HFF-Myc (cell line): Measurements from ENCODE around the gene MTG2.

Experiments used
- DNase-seq: peaks from one replicate; pipeline ENCODE4 v3.0.0-alpha.2; 2011; ENCODE audit warnings: low read depth; ENCODE audit errors: extremely low read depth
- H3K4me3 ChIP-seq: replicated peaks from 2 replicates; pipeline ENCODE4 v1.5.1; 2011; ENCODE audit warnings: low read depth, mild to moderate bottlenecking, control low read depth, low read length
- TF ChIP-seq, protein P1 (sequence below): IDR thresholded peaks from 2 replicates; pipeline ENCODE4 v1.5.1; 2012; ENCODE audit warnings: mild to moderate bottlenecking, low read depth, low read length, control low read depth; ENCODE audit errors: missing control alignments

Gene MTG2

GRCh38 chr20:62219992-62220665, 37.3 kb downstream of the MTG2 start, which contains the start of gene HRH3:
Gene HRH3 (minus strand): TSS chr20:62220278. CDS start chr20:62219970, 308 bp downstream.
- TF ChIP-seq, protein P1, sequence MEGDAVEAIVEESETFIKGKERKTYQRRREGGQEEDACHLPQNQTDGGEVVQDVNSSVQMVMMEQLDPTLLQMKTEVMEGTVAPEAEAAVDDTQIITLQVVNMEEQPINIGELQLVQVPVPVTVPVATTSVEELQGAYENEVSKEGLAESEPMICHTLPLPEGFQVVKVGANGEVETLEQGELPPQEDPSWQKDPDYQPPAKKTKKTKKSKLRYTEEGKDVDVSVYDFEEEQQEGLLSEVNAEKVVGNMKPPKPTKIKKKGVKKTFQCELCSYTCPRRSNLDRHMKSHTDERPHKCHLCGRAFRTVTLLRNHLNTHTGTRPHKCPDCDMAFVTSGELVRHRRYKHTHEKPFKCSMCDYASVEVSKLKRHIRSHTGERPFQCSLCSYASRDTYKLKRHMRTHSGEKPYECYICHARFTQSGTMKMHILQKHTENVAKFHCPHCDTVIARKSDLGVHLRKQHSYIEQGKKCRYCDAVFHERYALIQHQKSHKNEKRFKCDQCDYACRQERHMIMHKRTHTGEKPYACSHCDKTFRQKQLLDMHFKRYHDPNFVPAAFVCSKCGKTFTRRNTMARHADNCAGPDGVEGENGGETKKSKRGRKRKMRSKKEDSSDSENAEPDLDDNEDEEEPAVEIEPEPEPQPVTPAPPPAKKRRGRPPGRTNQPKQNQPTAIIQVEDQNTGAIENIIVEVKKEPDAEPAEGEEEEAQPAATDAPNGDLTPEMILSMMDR: no peak

DNA sequence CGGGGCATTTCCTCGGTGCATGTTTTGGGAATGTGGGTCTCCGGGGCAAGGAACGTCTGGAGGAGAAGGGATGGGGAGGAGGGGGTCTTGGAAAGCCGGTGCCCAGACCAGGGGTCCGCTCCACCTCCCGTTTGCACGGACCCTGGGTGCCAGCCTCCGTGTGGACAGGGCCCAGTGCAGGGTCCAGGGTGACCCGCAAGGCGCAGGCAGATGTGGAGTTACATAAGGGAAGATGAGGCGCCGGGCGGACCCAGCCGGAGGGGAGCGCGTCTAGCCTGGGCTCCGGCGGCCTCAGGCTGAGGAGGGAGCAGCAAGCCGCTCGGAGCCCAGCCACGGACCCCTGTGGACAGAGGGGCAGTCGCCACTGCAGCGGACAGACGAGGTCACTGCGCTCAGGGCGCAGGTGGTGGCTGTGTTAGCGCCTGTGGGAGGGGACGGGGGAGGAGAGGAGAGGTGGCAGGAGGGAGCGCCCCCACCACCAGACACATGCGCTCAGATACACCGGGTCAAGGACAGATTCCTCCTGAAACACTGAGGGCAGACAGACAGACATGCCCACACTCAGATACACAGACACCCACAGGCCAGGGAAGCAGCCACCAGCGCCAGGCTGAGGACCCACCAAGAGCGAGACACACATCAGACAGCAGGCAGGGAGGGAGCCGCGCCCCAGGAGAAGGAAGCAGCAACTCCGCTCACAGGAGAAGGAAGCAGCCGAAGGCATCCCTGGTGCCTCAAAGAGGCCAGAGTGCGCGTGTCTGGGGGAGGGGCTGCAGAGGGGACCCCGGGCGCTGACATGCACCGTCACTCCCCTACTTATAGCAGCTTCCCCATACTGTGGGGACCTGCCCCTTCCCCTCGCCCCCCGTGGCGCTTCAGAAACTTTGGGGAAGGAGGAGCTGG, 38.1 kb downstream of the MTG2 start:
- H3K4me3 ChIP-seq: no peak overlapping the region
- DNase-seq: no peak
- TF ChIP-seq, protein P1: no peak

More at GRCh38 chr20:62219992-62220665, 37.3 kb downstream of the MTG2 start, which contains the start of gene HRH3:
- no peak for DNase-seq
- H3K4me3 ChIP-seq: no peak within 1 kb of the TSS

- DNase-seq: no peak
- TF ChIP-seq, protein P1: no peak
- no peak overlapping the region for H3K4me3 ChIP-seq
Observed at GRCh38 chr20:62222266-62222850, 39.5 kb downstream of the MTG2 start.

DNA sequence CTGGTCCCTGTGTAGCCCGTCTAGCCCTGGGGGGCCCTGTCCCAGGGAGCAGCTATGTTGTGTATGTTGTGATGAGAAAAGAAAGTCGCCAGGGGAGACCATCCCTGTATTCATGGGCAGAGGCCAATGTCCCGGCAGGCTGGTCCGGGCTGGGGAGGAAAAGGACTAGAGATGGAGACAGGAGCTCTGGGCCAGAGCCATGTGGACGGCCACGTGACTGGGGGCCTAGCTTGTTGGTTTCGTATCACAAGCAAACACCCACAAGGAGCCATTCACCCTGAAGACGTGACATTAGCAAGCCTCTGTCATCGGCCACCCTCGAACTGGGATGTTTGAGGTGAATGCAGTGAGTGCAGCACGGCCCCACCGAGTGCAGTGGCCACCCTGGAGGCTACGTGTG, 40.1 kb downstream of the MTG2 start:
- no peak for DNase-seq
- TF ChIP-seq, protein P1: no peak
- H3K4me3 ChIP-seq: no peak overlapping the region

GRCh38 chr20:62223571-62223970, 40.7 kb downstream of the MTG2 start:
- DNase-seq: no peak
- H3K4me3 ChIP-seq: no peak overlapping the region
- TF ChIP-seq, protein P1: no peak

DNA sequence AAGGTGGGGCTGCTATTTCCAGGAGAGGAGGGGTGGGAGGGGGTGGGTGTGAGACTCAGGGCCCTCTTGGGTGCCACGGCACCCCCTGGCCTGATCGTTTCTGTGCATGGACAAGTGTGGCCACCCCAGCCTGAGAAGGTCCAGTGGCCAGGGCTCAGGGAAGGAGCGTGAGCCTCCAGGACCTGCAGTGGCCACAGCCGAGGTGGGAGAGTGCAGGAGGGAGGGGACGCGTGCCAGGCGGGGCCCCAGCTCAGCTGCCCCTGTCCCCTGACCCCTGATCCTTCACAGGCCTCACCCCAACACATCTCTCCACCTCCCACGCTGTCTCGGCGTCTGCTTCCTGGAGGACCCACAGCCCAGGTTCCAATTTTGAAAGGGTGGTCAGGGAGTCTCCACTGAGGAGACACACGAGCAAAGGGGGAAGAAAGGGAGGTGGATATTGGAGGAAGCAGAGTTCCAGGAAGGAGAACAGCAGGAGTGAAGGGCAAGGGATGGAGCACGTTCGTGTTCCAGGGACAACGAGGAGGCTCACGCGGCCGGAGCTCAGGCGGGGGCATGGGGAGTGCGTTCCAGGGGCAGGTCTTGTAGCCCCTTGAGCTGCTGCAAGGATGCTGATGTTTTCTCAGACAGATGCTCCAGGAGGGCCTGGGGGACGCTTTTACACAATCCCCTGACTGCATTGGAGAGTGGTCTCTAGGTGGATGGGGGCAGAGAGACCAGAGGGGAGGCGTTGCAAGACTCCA, 41.5 kb downstream of the MTG2 start:
- TF ChIP-seq, protein P1: no peak
- H3K4me3 ChIP-seq: no peak overlapping the region
- no peak for DNase-seq
